Esophagus muscularis mucosa (tissue), 3 donors: ENCODE measurements around the gene CNTNAP1.
"Not testable (repeated sequence)": the region's sequence is repeated elsewhere in the genome, so short reads cannot be mapped to it uniquely, and the experiment has no call there.

Experiments
- POLR2A ChIP-seq: fragments of 450-650 bp; IDR thresholded peaks from one replicate; pipeline ENCODE4 v1.6.1; 2017; ENCODE audit warnings: antibody characterized with exemption, moderate library complexity, mild to moderate bottlenecking, low read depth
- TF ChIP-seq, protein P1 (sequence below), 3 experiments: fragments of 200-600 bp in 2 of 3; fragments of 450-650 bp in 1 of 3; sonication (generic) in 2 of 3; IDR thresholded peaks; one replicate each; pipeline ENCODE4 v1.5.1; 2017 to 2019; ENCODE audit warnings: antibody characterized with exemption in 3 of 3, mild to moderate bottlenecking in 2 of 3, moderate library complexity in 1 of 3

DNA sequence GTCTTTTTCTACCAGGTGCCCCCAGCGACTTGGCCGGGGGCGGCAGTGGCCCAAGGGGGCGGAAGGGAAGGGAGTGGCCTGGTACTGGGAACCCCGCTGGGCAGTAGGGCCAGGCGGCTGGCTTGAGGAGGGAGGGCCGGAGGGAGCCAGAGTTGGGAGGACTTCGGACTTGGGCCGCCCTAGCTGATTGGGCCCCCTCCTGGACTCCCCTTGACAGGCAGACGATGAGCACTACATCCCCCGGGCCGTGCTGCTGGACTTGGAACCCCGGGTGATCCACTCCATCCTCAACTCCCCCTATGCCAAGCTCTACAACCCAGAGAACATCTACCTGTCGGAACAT is 22.4 kb upstream of the CNTNAP1 start:
- TF ChIP-seq, protein P1, sequence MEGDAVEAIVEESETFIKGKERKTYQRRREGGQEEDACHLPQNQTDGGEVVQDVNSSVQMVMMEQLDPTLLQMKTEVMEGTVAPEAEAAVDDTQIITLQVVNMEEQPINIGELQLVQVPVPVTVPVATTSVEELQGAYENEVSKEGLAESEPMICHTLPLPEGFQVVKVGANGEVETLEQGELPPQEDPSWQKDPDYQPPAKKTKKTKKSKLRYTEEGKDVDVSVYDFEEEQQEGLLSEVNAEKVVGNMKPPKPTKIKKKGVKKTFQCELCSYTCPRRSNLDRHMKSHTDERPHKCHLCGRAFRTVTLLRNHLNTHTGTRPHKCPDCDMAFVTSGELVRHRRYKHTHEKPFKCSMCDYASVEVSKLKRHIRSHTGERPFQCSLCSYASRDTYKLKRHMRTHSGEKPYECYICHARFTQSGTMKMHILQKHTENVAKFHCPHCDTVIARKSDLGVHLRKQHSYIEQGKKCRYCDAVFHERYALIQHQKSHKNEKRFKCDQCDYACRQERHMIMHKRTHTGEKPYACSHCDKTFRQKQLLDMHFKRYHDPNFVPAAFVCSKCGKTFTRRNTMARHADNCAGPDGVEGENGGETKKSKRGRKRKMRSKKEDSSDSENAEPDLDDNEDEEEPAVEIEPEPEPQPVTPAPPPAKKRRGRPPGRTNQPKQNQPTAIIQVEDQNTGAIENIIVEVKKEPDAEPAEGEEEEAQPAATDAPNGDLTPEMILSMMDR (IDR thresholded peaks at IDR 0.05) = not testable (repeated sequence)
- not testable (repeated sequence) for TF ChIP-seq POLR2A
